NK-92 (cell line): ENCODE data around the gene PRKCQ.
"Not testable (repeated sequence)": the region's sequence is repeated elsewhere in the genome, so short reads cannot be mapped to it uniquely, and the experiment has no call there.

Experiments
- DNase-seq: peaks from one replicate; lab custom pipeline; 2025; ENCODE audit not compliant: unreplicated experiment; lab: John Stamatoyannopoulos, UW

The PRKCQ gene

GRCh38 chr10:6461961-6462360 is 118.1 kb downstream of the PRKCQ start:
- no peak for DNase-seq

- no peak for DNase-seq
Observed at GRCh38 chr10:6460861-6461409, 119.1 kb downstream of the PRKCQ start.

- DNase-seq = no peak
Observed at GRCh38 chr10:6458814-6459213, 121.3 kb downstream of the PRKCQ start.

GRCh38 chr10:6457376-6457775 is 122.7 kb downstream of the PRKCQ start:
- no peak for DNase-seq

GRCh38 chr10:6456067-6456466 is 124.0 kb downstream of the PRKCQ start:
- DNase-seq = no peak

- DNase-seq = no peak
Observed at GRCh38 chr10:6455592-6455991, 124.5 kb downstream of the PRKCQ start.

- DNase-seq = no peak
Observed at GRCh38 chr10:6446711-6447110, 133.4 kb downstream of the PRKCQ start.

- no peak for DNase-seq
Observed at GRCh38 chr10:6445671-6446316, 134.3 kb downstream of the PRKCQ start.

GRCh38 chr10:6439875-6440274 is 140.2 kb downstream of the PRKCQ start:
- not testable (repeated sequence) for DNase-seq

GRCh38 chr10:6431861-6432260 is 148.2 kb downstream of the PRKCQ start:
- DNase-seq = no peak

- no peak for DNase-seq
Observed at GRCh38 chr10:6431186-6431585, 148.9 kb downstream of the PRKCQ start.

- no peak for DNase-seq
Observed at GRCh38 chr10:6430423-6430980, 149.6 kb downstream of the PRKCQ start.

GRCh38 chr10:6427357-6427959 is 152.6 kb downstream of the PRKCQ start:
- no peak for DNase-seq

GRCh38 chr10:6426317-6426716 is 153.8 kb downstream of the PRKCQ start:
- no peak for DNase-seq

GRCh38 chr10:6423413-6424170 is 156.5 kb downstream of the PRKCQ start:
- DNase-seq = no peak

- no peak for DNase-seq
Observed at GRCh38 chr10:6423004-6423403, 157.1 kb downstream of the PRKCQ start.

- no peak for DNase-seq
Observed at GRCh38 chr10:6418613-6419216, 161.4 kb downstream of the PRKCQ start.

GRCh38 chr10:6418167-6418566 is 161.9 kb downstream of the PRKCQ start:
- no peak for DNase-seq

- DNase-seq = no peak
Observed at GRCh38 chr10:6416892-6417512, 163.1 kb downstream of the PRKCQ start.

GRCh38 chr10:6411436-6411835 is 168.6 kb downstream of the PRKCQ start:
- DNase-seq = no peak

- no peak for DNase-seq
Observed at GRCh38 chr10:6410830-6411229, 169.2 kb downstream of the PRKCQ start.
